ENCODE data around the gene EPS8L2.

The EPS8L2 gene

GRCh38 chr11:762421-763072 lies 56.5 kb downstream of the EPS8L2 start:
- no peak for DNase-seq (ENCODE audit: low read depth, low spot score)

- no peak for DNase-seq (ENCODE audit: low read depth, low spot score)
Measured at GRCh38 chr11:763073-763463, 57.0 kb downstream of the EPS8L2 start.

GRCh38 chr11:763549-764321 lies 57.7 kb downstream of the EPS8L2 start:
- no peak for DNase-seq (ENCODE audit: low read depth, low spot score)

- no peak for DNase-seq (ENCODE audit: low read depth, low spot score)
Measured at GRCh38 chr11:764322-765024, 58.4 kb downstream of the EPS8L2 start.

- DNase-seq (ENCODE audit: low read depth, low spot score) = no peak
Measured at GRCh38 chr11:765025-765801, 59.2 kb downstream of the EPS8L2 start.

- no peak for DNase-seq (ENCODE audit: low read depth, low spot score)
Measured at GRCh38 chr11:765802-766091, 59.7 kb downstream of the EPS8L2 start.

GRCh38 chr11:766106-766935 lies 60.3 kb downstream of the EPS8L2 start:
- DNase-seq (ENCODE audit: low read depth, low spot score) = no peak

GRCh38 chr11:766936-767210 lies 60.8 kb downstream of the EPS8L2 start:
- DNase-seq (ENCODE audit: low read depth, low spot score) = no peak

GRCh38 chr11:767238-767637 lies 61.2 kb downstream of the EPS8L2 start:
- DNase-seq (ENCODE audit: low read depth, low spot score) = no peak

GRCh38 chr11:769887-770641 lies 64.0 kb downstream of the EPS8L2 start:
- no peak for DNase-seq (ENCODE audit: low read depth, low spot score)

GRCh38 chr11:770642-771616 lies 64.9 kb downstream of the EPS8L2 start:
- no peak for DNase-seq (ENCODE audit: low read depth, low spot score)

- no peak for DNase-seq (ENCODE audit: low read depth, low spot score)
Measured at GRCh38 chr11:771617-772204, 65.7 kb downstream of the EPS8L2 start.

GRCh38 chr11:772429-773390 lies 66.7 kb downstream of the EPS8L2 start:
- DNase-seq (ENCODE audit: low read depth, low spot score) = no peak

GRCh38 chr11:773425-773824 lies 67.4 kb downstream of the EPS8L2 start:
- no peak for DNase-seq (ENCODE audit: low read depth, low spot score)

GRCh38 chr11:773830-774229 lies 67.8 kb downstream of the EPS8L2 start:
- DNase-seq (ENCODE audit: low read depth, low spot score) = no peak

- no peak for DNase-seq (ENCODE audit: low read depth, low spot score)
Measured at GRCh38 chr11:774873-775592, 69.0 kb downstream of the EPS8L2 start.

- no peak for DNase-seq (ENCODE audit: low read depth, low spot score)
Measured at GRCh38 chr11:776263-776560, 70.2 kb downstream of the EPS8L2 start.

Data from activated naive CD8-positive, alpha-beta T cell treated with anti-CD3 and anti-CD28 coated beads, Interleukin-2, amount 50 U/mL, for 16 hours (primary cell).